GM19193 (cell line): ENCODE measurements around the gene MRPL55.

ENCODE experiments used
- POLR2A ChIP-seq: IDR thresholded peaks from 4 replicates; pipeline ENCODE4 v1.6.1; 2011; ENCODE audit not compliant: insufficient read depth, insufficient read length; ENCODE audit errors: extremely low read depth

MRPL55 gene

DNA sequence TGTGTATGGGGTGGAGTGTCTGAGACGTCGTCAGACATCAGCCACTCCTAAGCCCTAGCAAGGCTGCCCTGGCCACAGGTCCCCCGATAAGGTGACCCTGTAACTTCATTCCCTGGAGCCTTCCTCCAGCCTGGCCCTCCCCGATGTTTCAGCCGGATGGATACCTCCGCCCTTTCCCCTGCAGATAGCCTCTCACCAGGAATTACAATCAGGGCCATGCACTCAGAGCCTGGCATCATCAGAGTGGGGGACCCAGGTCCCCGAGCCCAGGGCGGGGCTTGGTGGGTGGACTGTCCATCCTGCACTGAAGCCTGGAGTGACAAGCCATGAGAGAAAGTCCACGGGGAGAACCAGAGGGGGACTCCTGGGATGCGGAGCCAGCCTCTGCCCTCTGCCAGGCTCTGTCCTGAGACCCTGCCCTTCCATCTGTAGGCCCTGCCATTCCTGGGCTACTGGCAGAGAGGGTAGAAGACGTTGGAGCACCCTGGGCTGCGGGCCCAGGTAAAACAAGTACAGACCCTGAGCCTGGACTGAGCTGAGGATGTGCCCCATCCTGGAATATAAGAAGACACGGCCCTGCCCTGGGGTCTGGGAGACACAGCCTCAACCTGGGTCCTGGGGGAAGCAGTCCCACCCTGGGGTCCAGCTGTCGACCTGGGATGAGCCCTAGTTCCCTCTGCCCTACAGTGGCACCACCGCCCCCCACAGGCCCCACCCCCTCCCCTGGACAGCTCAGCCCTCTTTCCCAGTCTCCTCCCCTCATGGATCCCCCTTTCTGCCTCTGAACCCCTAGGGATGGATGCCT is 43.4 kb downstream of the MRPL55 start:
- TF ChIP-seq POLR2A, result no peak

DNA sequence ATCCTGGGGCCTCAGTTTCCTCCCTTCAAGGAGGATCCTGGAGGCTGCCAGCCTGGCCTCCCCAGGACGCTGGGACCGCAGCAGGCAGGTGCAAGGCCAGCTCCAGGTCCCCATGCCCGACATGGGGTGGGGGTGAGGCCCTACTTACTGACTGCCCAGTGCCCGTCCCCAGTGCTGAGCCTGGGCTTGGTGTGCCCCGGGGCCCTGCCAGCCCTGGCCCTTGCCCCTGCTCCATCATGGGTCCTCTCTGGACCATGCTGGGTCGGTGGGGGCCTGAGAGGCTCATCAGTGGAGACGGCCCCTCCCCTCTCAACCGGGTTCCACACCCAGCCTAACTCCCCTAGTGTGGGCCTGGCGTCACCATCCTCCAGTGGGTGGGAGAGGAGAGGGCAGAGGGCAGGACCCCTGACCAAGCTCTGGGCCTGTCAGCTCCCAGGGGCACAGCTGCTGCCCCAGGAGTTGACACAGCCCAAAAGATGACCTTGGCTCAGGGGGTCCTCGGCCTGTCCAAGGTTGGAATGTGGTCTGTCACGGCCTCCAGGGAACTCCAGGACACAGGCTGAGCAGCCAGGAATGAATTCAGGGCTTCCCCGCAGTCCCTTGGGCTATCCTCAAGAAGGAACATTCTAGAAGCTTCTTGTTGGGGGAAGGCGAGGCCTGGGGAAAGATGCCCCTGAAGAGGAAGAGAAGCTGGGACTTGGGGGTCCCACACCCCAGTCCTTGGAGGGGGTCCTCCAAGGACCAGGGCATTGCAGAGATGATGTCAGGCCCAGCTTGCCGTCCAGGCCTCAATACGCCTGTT is 44.2 kb downstream of the MRPL55 start:
- no peak for TF ChIP-seq POLR2A

DNA sequence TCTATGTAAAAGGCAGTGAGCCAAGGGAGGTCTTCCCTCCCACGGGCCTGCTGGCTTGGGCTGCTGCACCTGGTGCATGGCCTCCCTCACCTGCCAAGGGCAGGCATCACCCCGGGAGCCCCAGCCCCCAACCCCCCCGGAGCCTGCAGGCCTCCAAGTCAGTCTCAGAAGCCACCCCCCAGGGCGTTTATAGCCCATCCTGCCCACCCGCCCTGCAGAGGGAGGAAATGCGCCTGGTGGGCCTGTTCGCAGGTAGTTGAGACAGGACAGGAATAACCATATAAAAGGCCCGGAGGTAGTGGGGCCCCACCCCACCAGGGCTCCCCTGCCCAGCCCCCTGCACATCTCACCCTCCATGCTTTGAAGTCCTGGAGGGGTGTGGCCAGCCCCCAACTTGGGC is 44.8 kb downstream of the MRPL55 start:
- TF ChIP-seq POLR2A, result no peak

DNA sequence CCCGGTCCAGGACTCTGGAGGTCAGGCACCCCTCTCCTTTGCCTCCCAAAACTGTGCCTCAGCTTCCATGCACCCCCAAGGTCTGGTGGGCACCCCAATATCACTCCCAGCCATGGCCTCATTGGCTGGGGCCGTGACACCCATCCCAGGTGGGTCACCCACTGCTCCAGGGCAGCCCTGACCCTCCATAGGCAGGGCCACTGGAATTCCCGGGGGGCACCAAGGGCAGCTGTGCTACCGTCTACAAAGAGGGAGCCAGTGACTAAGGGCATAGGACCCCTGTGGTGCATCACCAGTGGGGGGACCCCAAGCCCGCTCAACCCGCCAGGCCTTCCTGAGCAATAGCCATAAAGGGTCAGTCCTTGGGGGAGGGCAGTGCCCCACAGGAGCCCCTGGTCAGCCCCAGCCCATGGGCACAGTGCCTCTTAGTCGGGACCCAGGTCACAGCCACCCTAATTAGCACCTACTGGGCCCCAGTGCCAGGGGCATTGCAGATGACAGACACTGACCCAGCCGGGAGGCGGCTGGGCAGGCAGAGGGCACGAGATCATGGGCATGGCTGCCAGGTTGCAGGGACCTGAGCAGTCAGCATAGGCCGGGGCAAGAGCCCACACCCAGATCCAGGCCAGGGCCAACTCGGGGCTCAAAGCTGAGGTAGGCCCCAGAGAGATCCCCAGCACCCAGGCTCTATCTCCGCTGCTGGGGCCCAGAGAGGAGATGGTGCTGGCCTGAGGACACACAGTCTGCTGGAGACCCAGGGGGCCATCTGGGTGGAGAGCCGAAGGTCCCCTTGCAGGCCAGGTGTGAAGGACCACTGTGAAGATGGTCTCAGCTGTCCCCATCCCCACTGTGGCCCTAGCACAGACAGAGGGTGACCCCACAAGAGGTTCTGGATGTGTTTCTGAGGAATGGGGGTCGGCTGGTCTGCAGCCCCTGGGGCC is 45.6 kb downstream of the MRPL55 start:
- TF ChIP-seq POLR2A, result no peak

DNA sequence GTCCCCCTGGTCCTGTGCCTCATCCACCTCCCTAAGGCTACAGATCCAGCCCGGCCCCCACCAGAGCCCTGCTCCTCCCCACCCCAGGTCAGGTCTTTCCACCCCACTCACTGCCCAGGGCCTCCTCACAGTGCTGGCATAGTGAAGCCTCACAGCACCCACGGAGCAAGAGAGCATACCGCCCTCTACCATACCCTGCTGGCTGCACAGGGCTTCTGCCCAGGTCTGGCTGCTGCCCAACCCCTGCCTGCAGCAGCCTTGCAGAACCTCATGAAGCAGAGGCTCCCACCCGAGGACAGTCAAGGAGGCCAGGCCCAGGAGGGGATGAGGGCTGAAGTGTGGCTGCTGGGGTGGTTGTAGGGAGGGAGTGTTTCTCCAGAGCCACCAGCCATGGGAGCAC is 46.3 kb downstream of the MRPL55 start:
- TF ChIP-seq POLR2A, result no peak

GRCh38 chr1:228062085-228062791 is 46.9 kb downstream of the MRPL55 start:
- no peak for TF ChIP-seq POLR2A

- TF ChIP-seq POLR2A, result no peak
Observed at GRCh38 chr1:228061411-228062084, 47.6 kb downstream of the MRPL55 start.

DNA sequence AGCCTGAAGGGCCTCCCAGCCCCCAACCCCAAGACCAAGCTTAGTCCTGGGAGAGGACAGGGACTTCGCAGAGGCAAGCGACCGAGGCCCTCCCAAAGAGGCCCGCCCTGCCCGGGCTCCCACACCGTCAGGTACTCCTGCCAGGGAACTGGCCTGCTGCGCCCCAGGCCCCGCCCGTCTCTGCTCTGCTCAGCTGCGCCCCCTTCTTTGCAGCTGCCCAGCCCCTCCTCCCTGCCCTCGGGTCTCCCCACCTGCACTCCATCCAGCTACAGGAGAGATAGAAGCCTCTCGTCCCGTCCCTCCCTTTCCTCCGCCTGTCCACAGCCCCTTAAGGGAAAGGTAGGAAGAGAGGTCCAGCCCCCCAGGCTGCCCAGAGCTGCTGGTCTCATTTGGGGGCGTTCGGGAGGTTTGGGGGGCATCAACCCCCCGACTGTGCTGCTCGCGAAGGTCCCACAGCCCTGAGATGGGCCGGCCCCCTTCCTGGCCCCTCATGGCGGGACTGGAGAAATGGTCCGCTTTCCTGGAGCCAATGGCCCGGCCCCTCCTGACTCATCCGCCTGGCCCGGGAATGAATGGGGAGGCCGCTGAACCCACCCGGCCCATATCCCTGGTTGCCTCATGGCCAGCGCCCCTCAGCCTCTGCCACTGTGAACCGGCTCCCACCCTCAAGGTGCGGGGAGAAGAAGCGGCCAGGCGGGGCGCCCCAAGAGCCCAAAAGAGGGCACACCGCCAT is 48.5 kb downstream of the MRPL55 start:
- TF ChIP-seq POLR2A, result no peak

DNA sequence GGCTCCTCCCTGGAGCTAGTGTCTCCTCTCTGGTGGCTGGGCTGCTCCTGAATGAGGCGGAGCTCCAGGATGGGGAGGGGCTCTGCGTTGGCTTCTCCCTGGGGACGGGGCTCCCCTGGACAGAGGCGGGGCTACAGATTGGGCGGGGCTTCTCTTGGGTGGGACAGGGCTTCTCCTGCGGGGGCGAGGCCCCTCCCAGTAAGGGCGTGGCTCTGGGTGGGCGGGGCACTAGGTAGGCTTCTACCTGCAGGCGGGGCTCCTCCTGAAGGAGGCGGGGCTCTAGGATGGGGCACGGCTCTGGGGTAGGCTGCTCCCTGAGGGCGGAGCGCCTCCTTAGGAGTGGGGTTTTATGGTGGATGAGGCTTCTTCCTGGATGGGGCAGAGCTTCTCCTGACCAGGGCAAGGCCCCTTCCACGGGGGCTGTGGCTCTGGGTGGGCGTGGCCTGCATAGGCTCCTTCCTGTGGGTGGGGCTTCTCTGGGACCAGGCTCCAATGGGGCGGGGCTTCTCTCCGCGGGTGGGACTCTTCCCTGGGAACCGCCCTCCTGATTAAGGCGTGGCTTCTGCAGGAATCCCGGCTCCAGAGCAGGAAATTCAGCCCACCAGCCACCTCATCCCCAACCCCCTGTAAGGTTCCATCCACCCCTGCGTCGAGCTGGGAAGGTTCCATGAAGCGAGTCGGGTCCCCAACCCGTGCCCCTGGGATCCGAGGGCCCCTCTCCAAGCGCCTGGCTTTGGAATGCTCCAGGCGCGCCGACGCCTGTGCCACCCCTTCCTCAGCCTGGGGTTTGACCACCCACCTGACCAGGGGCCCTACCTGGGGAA is 49.3 kb downstream of the MRPL55 start:
- TF ChIP-seq POLR2A, result no peak

DNA sequence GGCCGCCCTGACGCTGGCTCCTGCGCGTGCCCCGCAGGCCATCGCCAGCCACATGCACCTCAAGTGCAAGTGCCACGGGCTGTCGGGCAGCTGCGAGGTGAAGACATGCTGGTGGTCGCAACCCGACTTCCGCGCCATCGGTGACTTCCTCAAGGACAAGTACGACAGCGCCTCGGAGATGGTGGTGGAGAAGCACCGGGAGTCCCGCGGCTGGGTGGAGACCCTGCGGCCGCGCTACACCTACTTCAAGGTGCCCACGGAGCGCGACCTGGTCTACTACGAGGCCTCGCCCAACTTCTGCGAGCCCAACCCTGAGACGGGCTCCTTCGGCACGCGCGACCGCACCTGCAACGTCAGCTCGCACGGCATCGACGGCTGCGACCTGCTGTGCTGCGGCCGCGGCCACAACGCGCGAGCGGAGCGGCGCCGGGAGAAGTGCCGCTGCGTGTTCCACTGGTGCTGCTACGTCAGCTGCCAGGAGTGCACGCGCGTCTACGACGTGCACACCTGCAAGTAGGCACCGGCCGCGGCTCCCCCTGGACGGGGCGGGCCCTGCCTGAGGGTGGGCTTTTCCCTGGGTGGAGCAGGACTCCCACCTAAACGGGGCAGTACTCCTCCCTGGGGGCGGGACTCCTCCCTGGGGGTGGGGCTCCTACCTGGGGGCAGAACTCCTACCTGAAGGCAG is 50.0 kb downstream of the MRPL55 start:
- TF ChIP-seq POLR2A, result no peak

DNA sequence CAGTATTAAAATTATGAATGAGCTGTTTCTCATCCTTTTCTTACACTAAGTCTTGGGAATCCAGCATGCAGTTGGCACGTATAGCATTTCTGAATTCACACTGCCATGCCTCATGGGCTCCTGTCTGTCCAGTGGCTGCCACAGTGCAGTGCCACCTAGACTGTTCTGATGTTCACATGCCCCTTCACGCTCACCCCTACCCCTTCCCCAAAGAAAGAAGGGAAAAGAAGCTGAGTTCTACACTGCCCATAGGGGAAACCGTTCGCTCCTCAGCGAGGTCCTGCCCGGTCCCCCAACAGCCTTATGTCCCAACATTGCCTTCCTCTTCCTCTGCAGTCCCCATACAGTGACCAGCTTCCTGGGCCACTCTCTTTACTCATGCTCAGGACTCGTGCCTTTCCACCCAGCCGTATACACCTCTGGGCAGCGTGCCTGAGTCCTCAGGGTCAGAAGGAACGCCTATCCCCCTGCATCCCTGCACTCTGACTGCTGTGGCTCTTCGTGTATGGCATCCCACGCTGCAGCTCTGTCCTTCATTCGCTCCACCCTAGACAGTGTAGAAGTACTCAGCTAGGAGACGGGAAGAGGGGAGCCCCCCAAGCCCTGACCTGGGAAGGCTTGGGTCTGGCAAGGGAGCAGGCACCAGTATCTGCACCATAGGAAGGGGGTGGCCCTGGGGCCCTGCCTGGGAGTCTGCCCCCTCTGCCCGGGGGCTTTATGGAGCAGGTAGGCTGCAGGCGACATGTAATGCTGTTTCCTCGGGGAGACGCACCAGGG is 50.7 kb downstream of the MRPL55 start:
- TF ChIP-seq POLR2A, result no peak
